Neuron (in vitro differentiated cells): ENCODE results near the gene RAI2.

Source experiments
- H2AFZ ChIP-seq: one replicate; pipeline ENCODE4 v1.6.1; 2013; ENCODE audit warnings: low read depth, mild to moderate bottlenecking, inconsistent platforms, low read length, moderate library complexity
- H3K27me3 ChIP-seq: one replicate; pipeline ENCODE4 v1.6.1; 2013; ENCODE audit warnings: low read length; ENCODE audit not compliant: insufficient read depth
- H3K36me3 ChIP-seq: one replicate; pipeline ENCODE4 v1.6.1; 2013; ENCODE audit warnings: low read length; ENCODE audit not compliant: insufficient read depth
- H3K4me1 ChIP-seq: one replicate; pipeline ENCODE4 v1.6.1; 2013; ENCODE audit warnings: low read length; ENCODE audit not compliant: insufficient read depth
- H3K4me3 ChIP-seq: 2 replicates; pipeline ENCODE4 v1.5.1; 2013; ENCODE audit warnings: mild to moderate bottlenecking, low read length, moderate library complexity
- H3K9me3 ChIP-seq: one replicate; pipeline ENCODE4 v1.6.1; 2013; ENCODE audit warnings: low read length

Gene RAI2

GRCh38 chrX:17820100-17820499, 41.0 kb downstream of the RAI2 start:
- H3K4me3 ChIP-seq = no peak overlapping the region
- H2AFZ ChIP-seq = no peak overlapping the region
- H3K36me3 ChIP-seq = no peaks in the 10 kb centered on the region
- no peaks in the 10 kb centered on the region for H3K4me1 ChIP-seq
- peaks cover 9% of the 10 kb centered on the region for H3K27me3 ChIP-seq
- H3K9me3 ChIP-seq = no peaks in the 10 kb centered on the region

DNA sequence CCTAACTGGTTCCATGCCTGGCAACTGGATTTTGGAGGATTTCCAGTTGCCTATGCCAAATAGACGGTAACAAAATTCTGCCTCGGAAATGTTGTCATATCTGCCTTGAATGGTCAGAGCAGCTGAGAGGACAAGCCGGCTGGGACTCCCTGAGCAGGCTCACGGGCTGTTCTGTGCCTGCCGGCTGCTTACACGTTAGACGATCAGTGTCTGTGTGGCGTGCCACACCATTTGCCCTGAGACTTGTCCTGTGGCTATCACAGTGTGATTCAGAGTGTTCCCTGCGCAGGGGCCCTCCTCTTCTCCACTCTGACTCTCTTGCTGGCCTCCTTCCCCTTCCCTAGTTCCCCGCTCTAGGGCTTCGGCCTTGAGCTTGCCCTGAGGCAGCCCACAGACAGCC, 42.4 kb downstream of the RAI2 start:
- Histone ChIP-seq H3K4me3 (no peak overlapping the region), H3K9me3 (no peaks in the 10 kb centered on the region)

DNA sequence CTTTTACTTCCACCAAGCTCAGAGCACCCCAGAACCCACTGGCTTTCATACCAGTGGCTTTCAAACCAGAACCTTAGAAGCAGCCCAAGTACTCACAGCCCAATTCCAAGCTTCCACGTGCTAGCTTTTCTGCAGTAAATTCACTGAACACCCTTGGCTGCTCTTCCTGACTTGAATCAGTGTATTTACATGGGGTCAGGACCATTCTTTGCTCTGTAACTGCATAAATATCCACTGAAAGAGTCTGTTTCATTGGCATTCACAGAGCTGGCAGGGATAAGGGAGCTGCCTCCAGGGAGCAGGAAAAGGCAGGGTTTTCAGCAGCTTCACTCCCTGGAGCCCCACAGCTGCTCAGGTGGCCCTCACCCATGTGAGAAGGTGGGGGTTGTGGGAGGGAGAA, 43.8 kb downstream of the RAI2 start:
- Histone ChIP-seq H3K4me1 (no peaks in the 10 kb centered on the region), H2AFZ (no peak overlapping the region), H3K27me3 (peaks cover 15% of the 10 kb centered on the region), H3K36me3 (no peaks in the 10 kb centered on the region), H3K9me3 (no peaks in the 10 kb centered on the region), H3K4me3 (no peak overlapping the region)

More for the DNA sequence above, 42.4 kb downstream of the RAI2 start:
- Histone ChIP-seq H3K4me1 (no peaks in the 10 kb centered on the region), H3K27me3 (peaks cover 15% of the 10 kb centered on the region), H3K36me3 (no peaks in the 10 kb centered on the region), H2AFZ (no peak overlapping the region)

DNA sequence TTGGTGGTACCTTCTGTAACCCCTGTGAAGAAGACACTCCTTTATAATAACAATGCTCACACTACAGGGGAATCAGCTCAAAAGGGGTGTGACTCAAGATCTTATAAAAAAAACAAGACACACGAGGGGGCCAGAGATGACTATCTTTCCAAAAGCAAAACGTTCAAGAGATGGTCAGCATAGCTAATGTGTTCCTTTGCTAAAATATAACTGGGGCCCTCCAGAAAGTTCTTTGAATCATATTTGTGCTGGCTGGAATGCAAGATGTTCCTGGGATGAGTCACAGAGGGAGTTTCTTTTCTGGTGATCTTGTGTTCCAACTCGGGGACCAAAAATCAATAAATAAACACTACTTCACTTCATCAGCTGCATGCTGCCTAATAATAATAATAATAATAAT, 46.5 kb downstream of the RAI2 start:
- no peaks in the 10 kb centered on the region for H3K9me3 ChIP-seq
- no peaks in the 10 kb centered on the region for H3K4me1 ChIP-seq
- no peak overlapping the region for H2AFZ ChIP-seq
- no peak overlapping the region for H3K4me3 ChIP-seq
- H3K36me3 ChIP-seq = no peaks in the 10 kb centered on the region
- peaks cover 11% of the 10 kb centered on the region for H3K27me3 ChIP-seq

DNA sequence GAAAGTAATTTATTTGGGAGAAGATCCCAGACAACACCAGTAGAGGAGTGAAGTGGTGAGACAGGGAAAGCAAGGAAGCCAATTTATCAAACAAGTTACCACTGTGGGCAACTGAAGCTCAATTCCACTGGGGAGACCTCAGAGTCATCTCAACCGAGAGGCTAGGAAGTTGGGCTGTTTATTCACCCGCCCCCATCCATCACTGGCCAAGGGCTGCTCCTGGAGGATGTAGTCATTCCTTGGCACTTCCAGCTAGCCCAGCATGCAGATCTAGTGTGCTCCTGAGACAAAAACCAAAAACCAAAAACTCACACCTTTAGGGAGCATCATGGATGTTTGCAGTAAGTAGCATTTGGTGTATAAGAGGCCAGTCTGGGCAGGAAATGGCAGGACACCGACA, 47.0 kb downstream of the RAI2 start:
- H2AFZ ChIP-seq = no peak overlapping the region
- peaks cover 11% of the 10 kb centered on the region for H3K27me3 ChIP-seq
- H3K36me3 ChIP-seq = no peaks in the 10 kb centered on the region
- H3K4me1 ChIP-seq = no peaks in the 10 kb centered on the region
- H3K4me3 ChIP-seq = no peak overlapping the region
- no peaks in the 10 kb centered on the region for H3K9me3 ChIP-seq

DNA sequence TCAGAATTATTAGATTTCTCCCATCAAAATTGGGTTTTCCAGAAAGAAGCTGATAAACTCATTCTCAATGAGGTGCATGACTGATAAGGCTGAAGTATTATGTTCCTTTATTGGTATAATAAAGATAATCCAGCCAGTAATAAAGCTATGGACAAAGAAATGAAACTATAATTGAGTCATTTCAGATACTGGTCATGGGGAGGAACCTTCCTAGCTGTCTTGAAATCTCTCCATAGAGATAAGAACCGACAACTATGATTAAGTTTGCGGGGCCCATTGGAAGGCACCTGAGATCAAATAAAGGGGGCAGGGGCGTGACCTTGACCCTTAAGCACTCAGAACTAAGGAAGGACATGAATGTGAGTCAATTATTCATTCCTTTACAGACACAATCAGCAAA, 47.8 kb downstream of the RAI2 start:
- H3K4me3 ChIP-seq = no peak overlapping the region
- no peaks in the 10 kb centered on the region for H3K36me3 ChIP-seq
- H3K27me3 ChIP-seq = peaks cover 11% of the 10 kb centered on the region
- H3K4me1 ChIP-seq = no peaks in the 10 kb centered on the region
- H2AFZ ChIP-seq = no peak overlapping the region
- no peaks in the 10 kb centered on the region for H3K9me3 ChIP-seq

GRCh38 chrX:17812763-17813162, 48.3 kb downstream of the RAI2 start:
- Histone ChIP-seq H3K27me3 (peaks cover 11% of the 10 kb centered on the region), H3K9me3 (no peaks in the 10 kb centered on the region), H3K4me1 (no peaks in the 10 kb centered on the region), H2AFZ (no peak overlapping the region), H3K4me3 (no peak overlapping the region), H3K36me3 (no peaks in the 10 kb centered on the region)

DNA sequence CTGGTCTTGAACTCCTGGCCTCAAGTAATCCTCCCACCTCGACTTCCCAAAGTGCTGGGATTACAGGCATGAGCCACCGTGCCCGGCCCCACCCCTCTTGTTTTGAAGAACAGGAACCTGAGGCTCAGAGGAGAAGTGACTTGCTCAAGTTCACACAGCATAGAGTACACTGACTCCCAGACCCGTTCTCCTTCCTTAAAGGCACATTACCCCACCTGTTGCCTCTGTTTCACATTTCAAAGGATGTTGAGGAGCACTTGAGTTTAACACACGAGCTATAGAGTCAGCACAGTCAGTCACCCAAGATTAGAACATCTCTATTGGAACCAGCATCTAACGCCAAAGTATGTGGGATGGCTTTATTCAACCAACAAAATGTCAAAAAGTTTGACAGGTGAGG, 51.1 kb downstream of the RAI2 start:
- Histone ChIP-seq H3K4me3 (no peak overlapping the region), H3K9me3 (no peaks in the 10 kb centered on the region), H2AFZ (no peak overlapping the region), H3K27me3 (peaks cover 6% of the 10 kb centered on the region), H3K4me1 (no peaks in the 10 kb centered on the region), H3K36me3 (no peaks in the 10 kb centered on the region)

DNA sequence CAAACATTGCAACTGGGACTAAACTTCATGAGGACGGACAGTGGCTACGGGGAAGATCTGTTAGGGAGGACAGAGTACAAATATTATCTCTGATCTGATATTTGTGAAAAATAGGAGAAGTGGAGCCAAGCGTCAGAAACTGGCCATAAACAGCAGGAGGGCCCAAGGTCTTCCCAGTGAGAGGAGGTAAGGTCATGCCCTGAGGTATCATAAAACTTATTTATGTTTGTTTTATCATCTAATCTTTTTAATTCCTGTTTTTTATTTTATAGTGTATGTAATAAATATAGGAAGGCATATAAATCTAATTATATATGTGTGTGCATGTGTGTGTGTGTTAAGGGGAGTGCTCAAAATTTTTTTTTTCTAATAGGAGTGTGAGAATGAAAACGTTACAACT, 51.8 kb downstream of the RAI2 start:
- Histone ChIP-seq H3K27me3 (peaks cover 3% of the 10 kb centered on the region), H3K4me1 (no peaks in the 10 kb centered on the region), H3K4me3 (no peak overlapping the region), H3K36me3 (no peaks in the 10 kb centered on the region), H3K9me3 (no peaks in the 10 kb centered on the region), H2AFZ (no peak overlapping the region)

DNA sequence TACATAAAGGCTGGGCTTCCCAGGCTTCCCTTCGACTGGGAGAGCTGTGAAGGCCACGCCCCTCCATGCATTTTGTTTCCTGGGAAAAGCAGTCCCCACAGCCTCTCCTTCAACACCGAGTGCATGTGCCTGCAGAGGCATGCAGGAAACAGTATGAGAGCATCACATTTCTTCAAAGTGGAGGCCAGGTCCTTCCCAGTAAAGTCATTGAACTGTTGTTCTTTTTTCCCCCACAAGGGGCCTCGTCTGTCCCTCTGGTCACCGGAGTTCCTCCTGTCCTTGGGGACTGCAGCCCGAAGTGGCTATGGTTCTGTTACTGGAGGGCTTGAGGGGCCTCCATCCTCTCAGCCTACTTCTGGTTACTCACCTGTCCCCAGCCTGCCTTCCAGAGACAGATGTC, 56.0 kb downstream of the RAI2 start:
- Histone ChIP-seq H3K27me3 (no peaks in the 10 kb centered on the region), H2AFZ (no peak overlapping the region), H3K4me1 (peaks cover 14% of the 10 kb centered on the region), H3K9me3 (no peaks in the 10 kb centered on the region), H3K4me3 (no peak overlapping the region), H3K36me3 (no peaks in the 10 kb centered on the region)

GRCh38 chrX:17803449-17803848, 57.6 kb downstream of the RAI2 start:
- no peak overlapping the region for H3K4me3 ChIP-seq

DNA sequence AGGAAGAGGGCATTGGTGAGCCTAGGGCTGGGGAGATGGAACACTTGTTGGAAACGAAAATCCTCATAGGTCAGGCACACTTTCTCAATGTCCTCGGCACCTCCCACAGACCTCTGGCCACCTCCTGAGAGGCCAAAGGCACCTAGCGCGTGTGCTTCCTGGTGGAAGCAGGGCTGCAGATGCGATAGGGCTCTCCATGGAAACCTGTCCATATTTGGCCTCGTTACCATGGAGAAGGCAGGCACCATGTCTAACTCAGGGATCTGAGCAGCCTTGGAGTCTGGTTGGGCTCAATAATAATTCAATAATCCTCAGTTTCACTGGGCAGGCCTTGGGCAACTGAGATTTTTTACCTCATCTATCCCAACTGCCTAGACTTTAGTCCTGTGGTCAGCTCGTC, 58.3 kb downstream of the RAI2 start:
- Histone ChIP-seq H3K4me3 (no peak overlapping the region), H2AFZ (no peak overlapping the region), H3K36me3 (no peaks in the 10 kb centered on the region), H3K27me3 (no peaks in the 10 kb centered on the region), H3K9me3 (no peaks in the 10 kb centered on the region), H3K4me1 (peaks cover 18% of the 10 kb centered on the region)

More at GRCh38 chrX:17803449-17803848, 57.6 kb downstream of the RAI2 start:
- Histone ChIP-seq H3K4me1 (peaks cover 18% of the 10 kb centered on the region), H3K9me3 (no peaks in the 10 kb centered on the region), H3K36me3 (no peaks in the 10 kb centered on the region), H3K27me3 (no peaks in the 10 kb centered on the region), H2AFZ (no peak overlapping the region)

GRCh38 chrX:17801431-17801830, 59.7 kb downstream of the RAI2 start:
- H2AFZ ChIP-seq = no peak overlapping the region
- H3K4me1 ChIP-seq = peaks cover 18% of the 10 kb centered on the region
- H3K36me3 ChIP-seq = no peaks in the 10 kb centered on the region
- no peaks in the 10 kb centered on the region for H3K9me3 ChIP-seq
- no peaks in the 10 kb centered on the region for H3K27me3 ChIP-seq
- no peak overlapping the region for H3K4me3 ChIP-seq

GRCh38 chrX:17798921-17799320, 62.2 kb downstream of the RAI2 start:
- H3K4me3 ChIP-seq = no peak overlapping the region
- H2AFZ ChIP-seq = no peak overlapping the region
- peaks cover 18% of the 10 kb centered on the region for H3K4me1 ChIP-seq
- no peaks in the 10 kb centered on the region for H3K9me3 ChIP-seq
- no peaks in the 10 kb centered on the region for H3K36me3 ChIP-seq
- no peaks in the 10 kb centered on the region for H3K27me3 ChIP-seq
